Fibroblast of pulmonary artery (primary cell): Measurements from ENCODE around the gene ELMOD3.

Experiments
- DNase-seq: peaks from one replicate; pipeline ENCODE4 v3.0.0-alpha.2; 2010; ENCODE audit warnings: low read depth
- H3K4me3 ChIP-seq: replicated peaks from 2 replicates; pipeline ENCODE4 v1.5.1; 2011; ENCODE audit warnings: low read depth, mild to moderate bottlenecking, control low read depth, low read length, moderate library complexity
- CTCF ChIP-seq: IDR thresholded peaks from 2 replicates; pipeline ENCODE4 v1.5.1; 2011; ENCODE audit warnings: mild to moderate bottlenecking, control low read depth, low read length, inconsistent platforms; ENCODE audit errors: missing control alignments

The ELMOD3 gene

GRCh38 chr2:85354286-85355072 is at the start of gene ELMOD3, which contains the start of gene RETSAT:
TSS of gene ELMOD3 (plus strand) at chr2:85354769. CDS start at chr2:85357199, 2,430 bp downstream.
TSS of gene RETSAT (minus strand) at chr2:85354528. CDS start at chr2:85354507, 21 bp downstream.
- peak; percentile 100 for DNase-seq
- H3K4me3 ChIP-seq = peak within 1 kb of the TSS; percentile 97
- TF ChIP-seq CTCF = no peak

GRCh38 chr2:85307527-85307897 is 47.1 kb upstream of the ELMOD3 start:
- H3K4me3 ChIP-seq = no peak overlapping the region
- TF ChIP-seq CTCF = no peak
- DNase-seq = no peak

GRCh38 chr2:85308201-85308600 is 46.4 kb upstream of the ELMOD3 start:
- no peak for TF ChIP-seq CTCF
- H3K4me3 ChIP-seq = no peak overlapping the region
- DNase-seq = no peak

GRCh38 chr2:85308896-85309555 is 45.5 kb upstream of the ELMOD3 start:
- no peak for TF ChIP-seq CTCF
- no peak overlapping the region for H3K4me3 ChIP-seq
- DNase-seq = peak; percentile 44

- no peak overlapping the region for H3K4me3 ChIP-seq
- no peak for TF ChIP-seq CTCF
- no peak for DNase-seq
Observed at GRCh38 chr2:85309699-85310321, 44.8 kb upstream of the ELMOD3 start.

GRCh38 chr2:85310330-85310729 is 44.2 kb upstream of the ELMOD3 start:
- no peak for DNase-seq
- H3K4me3 ChIP-seq = no peak overlapping the region
- TF ChIP-seq CTCF = no peak
